ENCODE results near the gene OR52D1. TPM values are rescaled to one million over a fixed set of nuclear protein-coding genes. Genes with fewer than 3 reads are reported as not detected.

OR52D1 gene
- total and polyA plus RNA-seq, 2 of the 13 experiments (the other 11 are each of a cell fraction or from before 2014, with no cell fraction given), result not detected

GRCh38 chr11:5505363-5506048 lies 17.0 kb downstream of the OR52D1 start:
- Histone ChIP-seq H3K79me2 (ENCODE audit: insufficient read depth, low read length) (no peaks in the 10 kb centered on the region), H2AFZ (ENCODE audit: low read length) (no peak overlapping the region), H3K9me3 (ENCODE audit: low read length) (no peaks in the 10 kb centered on the region), H3K4me3 (replicated peaks in 1 of 3; ENCODE audit: insufficient read depth in 1 of 3, low read depth in 2 of 3, low read length in 3 of 3) (no peak overlapping the region), H3K36me3 (replicated peaks in 1 of 2; ENCODE audit: control insufficient read depth in 1 of 2, insufficient read depth in 2 of 2, low read length in 2 of 2) (no peaks in the 10 kb centered on the region), H3K9ac (ENCODE audit: insufficient read depth, low read depth, low read length) (no peak overlapping the region), H3K27me3 (ENCODE audit: control insufficient read depth in 1 of 2, insufficient read depth in 2 of 2, low read length in 2 of 2) (peaks cover 0 to 17% of the 10 kb centered on the region in 2 experiments; a peak in 3 of 5 replicates), H3K4me2 (ENCODE audit: low read depth, low read length) (no peak overlapping the region), H4K20me1 (ENCODE audit: insufficient read depth, low read length) (no peaks in the 10 kb centered on the region; the same call in 1 of the 2 replicates), H3K27ac (ENCODE audit: extremely low read length, insufficient read depth, low read length) (no peak overlapping the region), H3K4me1 (ENCODE audit: insufficient read depth, low read length) (no peaks in the 10 kb centered on the region)
- intact Hi-C loops (cut with micrococcal nuclease; ENCODE audit: unreplicated experiment), result no loop called here
- POLR2A ChIA-PET, result no interaction called here
- DNase-seq (ENCODE audit: low spot score) (no peak), FAIRE-seq (no peak), ATAC-seq (no peak)
- WGBS (ENCODE audit: low lambda C conversion rate), result 5% methylated on average over 8 of the region's 9 CpGs
- TF ChIP-seq SMARCE1 (IDR thresholded peaks at IDR 0.05; ENCODE audit: borderline replicate concordance), result no peak
- no peak for TF ChIP-seq ZSCAN9 (CRISPR knock-in tag; IDR thresholded peaks at IDR 0.05; ENCODE audit: borderline replicate concordance)
- no peak for TF ChIP-seq MXD3 (CRISPR knock-in tag; IDR thresholded peaks at IDR 0.05)
- no peak for TF ChIP-seq GABPA (IDR thresholded peaks at IDR 0.05; ENCODE audit: low read depth, low read length)
- no peak for TF ChIP-seq GABPA (CRISPR knock-in tag; IDR thresholded peaks at IDR 0.05; ENCODE audit: low read depth)
- no peak for TF ChIP-seq KDM2A (CRISPR knock-in tag; IDR thresholded peaks at IDR 0.05; ENCODE audit: borderline replicate concordance, low read depth)
- no peak for TF ChIP-seq MLXIP (CRISPR knock-in tag; IDR thresholded peaks at IDR 0.05; ENCODE audit: borderline replicate concordance)
- TF ChIP-seq ZNF782 (CRISPR knock-in tag; IDR thresholded peaks at IDR 0.05; ENCODE audit: borderline replicate concordance), result no peak
- no peak for TF ChIP-seq GFI1 (CRISPR knock-in tag; IDR thresholded peaks at IDR 0.05; ENCODE audit: borderline replicate concordance)
- TF ChIP-seq ETV6 (CRISPR knock-in tag; conservative IDR thresholded peaks at IDR 0.05), result no peak
- TF ChIP-seq ZNF337 (CRISPR knock-in tag; IDR thresholded peaks at IDR 0.05; ENCODE audit: borderline replicate concordance, low read depth), result no peak
- TF ChIP-seq ZNF451 (CRISPR knock-in tag; IDR thresholded peaks at IDR 0.05), result no peak
- no peak for TF ChIP-seq MIXL1 (CRISPR knock-in tag; IDR thresholded peaks at IDR 0.05)
- no peak for TF ChIP-seq ZNF577 (CRISPR knock-in tag; IDR thresholded peaks at IDR 0.05; ENCODE audit: borderline replicate concordance, low read depth)
- no peak for TF ChIP-seq AKNA (CRISPR knock-in tag; IDR thresholded peaks at IDR 0.05; ENCODE audit: borderline replicate concordance)
- TF ChIP-seq ZNF530 (CRISPR knock-in tag; IDR thresholded peaks at IDR 0.05; ENCODE audit: low read depth), result no peak
- BruUV-seq (replicated peaks), result no TSS peak
- in situ Hi-C loops (cut with HindIII; ENCODE audit: extremely low pct_ligation_motif_present, low pct_unique_long_range_greater_than_20kb), result no loop called here
- CTCF ChIA-PET (ENCODE audit: low intra/inter-chr PET ratio, low total read pairs), result no interaction called here

Measured in HepG2 (cell line).